Kidney epithelial cell (primary cell): ENCODE measurements around the gene PDE6G. TPM values are rescaled to one million over a fixed set of nuclear protein-coding genes. Genes with fewer than 3 reads are reported as not detected.

ENCODE experiments used
- DNase-seq: peaks from one replicate; pipeline ENCODE4 v3.0.0-alpha.2; 2010; ENCODE audit warnings: low read depth
- H3K27me3 ChIP-seq: 2 replicates; pipeline ENCODE4 v1.6.0; 2011; ENCODE audit warnings: low read length; ENCODE audit not compliant: control insufficient read depth, insufficient read depth
- H3K36me3 ChIP-seq: 2 replicates; pipeline ENCODE4 v1.5.1; 2011; ENCODE audit warnings: low read length; ENCODE audit not compliant: control insufficient read depth, insufficient read depth
- H3K4me3 ChIP-seq: 2 replicates; pipeline ENCODE4 v1.5.1; 2011; ENCODE audit warnings: low read depth, mild to moderate bottlenecking, control low read depth, low read length
- CTCF ChIP-seq: IDR thresholded peaks from 2 replicates; pipeline ENCODE4 v1.5.1; 2011; ENCODE audit warnings: mild to moderate bottlenecking, moderate library complexity, low read length, control low read depth, inconsistent platforms; ENCODE audit not compliant: insufficient read depth, poor library complexity, severe bottlenecking
- total RNA-seq: library from RNA; depleted of rRNA; stranded (reverse); fragments of >200 nt; gene quantifications from 2 replicates; pipeline ENCODE4 v1.2.3, GENCODE V29; 2015

The PDE6G gene
- total RNA-seq, 1 donor from 2014 or later, result 2.2 TPM

- Histone ChIP-seq H3K27me3 (no peaks in the 10 kb centered on the region), H3K4me3 (no peak overlapping the region), H3K36me3 (peaks cover 3% of the 10 kb centered on the region)
- no peak for DNase-seq
- no peak for TF ChIP-seq CTCF
Observed at GRCh38 chr17:81603846-81604610, 52.3 kb downstream of the PDE6G start.

- Histone ChIP-seq H3K27me3 (no peaks in the 10 kb centered on the region), H3K36me3 (peaks cover 6% of the 10 kb centered on the region), H3K4me3 (no peak overlapping the region)
- no peak for DNase-seq
- TF ChIP-seq CTCF, result peak; percentile 62
Observed at GRCh38 chr17:81601525-81602120, 54.7 kb downstream of the PDE6G start.

Other genes with a start within 250 kb of the PDE6G start
- 8,883 and 9,424 TPM in 2 replicates for gene ACTG1, start 143.7 kb downstream of the PDE6G start, total RNA-seq
- 0.29 and 0.41 TPM in 2 replicates for gene FSCN2, start 128.2 kb downstream of the PDE6G start, total RNA-seq
- 41.4 and 49.1 TPM in 2 replicates for gene FAAP100, start 104.2 kb downstream of the PDE6G start, total RNA-seq
- 61.4 and 73.3 TPM in 2 replicates for gene NPLOC4, start 19.4 kb downstream of the PDE6G start, total RNA-seq
- gene TSPAN10, start 19.3 kb downstream of the PDE6G start, total RNA-seq, result 0.17 and 0.68 TPM in 2 replicates
- 31.3 and 41.7 TPM in 2 replicates for gene OXLD1, start 10.1 kb upstream of the PDE6G start, total RNA-seq
- 22.0 and 25.6 TPM in 2 replicates for gene CCDC137, start 10.2 kb upstream of the PDE6G start, total RNA-seq
- 58.9 and 67.1 TPM in 2 replicates for gene ARL16, start 27.3 kb upstream of the PDE6G start, total RNA-seq
- 215 and 239 TPM in 2 replicates for gene HGS, start 27.5 kb upstream of the PDE6G start, total RNA-seq
- gene MRPL12, start 46.8 kb upstream of the PDE6G start, total RNA-seq, result 66.1 and 70.5 TPM in 2 replicates
- gene SLC25A10, start 55.7 kb upstream of the PDE6G start, total RNA-seq, result 23.7 and 27.8 TPM in 2 replicates
- gene GCGR, start 147.6 kb upstream of the PDE6G start, total RNA-seq, result not detected in 2 replicates
- gene MCRIP1, start 176.7 kb upstream of the PDE6G start, total RNA-seq, result 131 and 137 TPM in 2 replicates
- gene PPP1R27, start 178.5 kb upstream of the PDE6G start, total RNA-seq, result 0.38 TPM in 1 of 2 replicates, not detected in the other
- 870 and 1,165 TPM in 2 replicates for gene P4HB, start 204.0 kb upstream of the PDE6G start, total RNA-seq
- gene ARHGDIA, start 214.8 kb upstream of the PDE6G start, total RNA-seq, result 243 and 355 TPM in 2 replicates
- gene ALYREF, start 235.0 kb upstream of the PDE6G start, total RNA-seq, result 143 and 151 TPM in 2 replicates
- gene ANAPC11, start 235.2 kb upstream of the PDE6G start, total RNA-seq, result 205 and 232 TPM in 2 replicates
- 1.2 and 1.9 TPM in 2 replicates for gene NPB, start 245.7 kb upstream of the PDE6G start, total RNA-seq